ENCODE data around the gene TMEFF2. TPM values are rescaled to one million over a fixed set of nuclear protein-coding genes. Genes with fewer than 3 reads are reported as not detected.

Gene TMEFF2
- total RNA-seq, 2 donors from 2014 or later: 0.24 to 0.37 TPM

GRCh38 chr2:191950132-191950874 is 244.4 kb downstream of the TMEFF2 start:
- Histone ChIP-seq H3K27ac (no peak overlapping the region), H3K36me3 (no peaks in the 10 kb centered on the region), H3K9ac (ENCODE audit: low read depth in 2 of 2, low read length in 2 of 2) (no peak overlapping the region), H3K9me3 (no peaks in the 10 kb centered on the region), H3K4me1 (no peaks in the 10 kb centered on the region), H3K4me3 (no peak overlapping the region), H3K27me3 (no peaks in the 10 kb centered on the region)
- intact Hi-C loops (cut with DNase I): no loop called here
- TF ChIP-seq, protein P1, sequence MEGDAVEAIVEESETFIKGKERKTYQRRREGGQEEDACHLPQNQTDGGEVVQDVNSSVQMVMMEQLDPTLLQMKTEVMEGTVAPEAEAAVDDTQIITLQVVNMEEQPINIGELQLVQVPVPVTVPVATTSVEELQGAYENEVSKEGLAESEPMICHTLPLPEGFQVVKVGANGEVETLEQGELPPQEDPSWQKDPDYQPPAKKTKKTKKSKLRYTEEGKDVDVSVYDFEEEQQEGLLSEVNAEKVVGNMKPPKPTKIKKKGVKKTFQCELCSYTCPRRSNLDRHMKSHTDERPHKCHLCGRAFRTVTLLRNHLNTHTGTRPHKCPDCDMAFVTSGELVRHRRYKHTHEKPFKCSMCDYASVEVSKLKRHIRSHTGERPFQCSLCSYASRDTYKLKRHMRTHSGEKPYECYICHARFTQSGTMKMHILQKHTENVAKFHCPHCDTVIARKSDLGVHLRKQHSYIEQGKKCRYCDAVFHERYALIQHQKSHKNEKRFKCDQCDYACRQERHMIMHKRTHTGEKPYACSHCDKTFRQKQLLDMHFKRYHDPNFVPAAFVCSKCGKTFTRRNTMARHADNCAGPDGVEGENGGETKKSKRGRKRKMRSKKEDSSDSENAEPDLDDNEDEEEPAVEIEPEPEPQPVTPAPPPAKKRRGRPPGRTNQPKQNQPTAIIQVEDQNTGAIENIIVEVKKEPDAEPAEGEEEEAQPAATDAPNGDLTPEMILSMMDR (IDR thresholded peaks at IDR 0.05): no peak
- DNase-seq: no peak

DNA sequence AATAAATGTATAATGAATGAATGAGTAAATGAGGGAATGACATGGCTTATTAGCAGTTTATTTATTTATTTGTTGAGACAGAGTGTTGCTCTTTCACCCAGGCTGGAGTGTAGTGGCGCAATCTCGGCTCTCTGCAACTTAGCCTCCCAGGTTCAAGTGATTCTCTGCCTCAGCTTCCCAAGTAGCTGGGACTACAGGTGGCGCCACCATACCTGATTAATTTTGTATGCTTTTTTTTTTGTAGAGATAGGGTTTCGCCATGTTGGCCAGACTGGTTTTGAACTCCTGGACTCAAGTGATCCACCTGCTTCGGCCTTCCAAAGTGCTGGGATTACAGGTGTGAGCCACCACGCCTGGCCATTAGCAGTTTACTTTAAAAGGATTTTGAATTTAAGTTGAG is 247.5 kb downstream of the TMEFF2 start:
- no peak overlapping the region for H3K27ac ChIP-seq
- intact Hi-C loops (cut with DNase I): no loop called here

GRCh38 chr2:191946471-191947182 is 248.1 kb downstream of the TMEFF2 start:
- H3K4me1 ChIP-seq: no peaks in the 10 kb centered on the region
- TF ChIP-seq, protein P1 (IDR thresholded peaks at IDR 0.05): no peak
- H3K9ac ChIP-seq (ENCODE audit: low read depth in 2 of 2, low read length in 2 of 2): no peak overlapping the region
- intact Hi-C loops (cut with DNase I): no loop called here
- H3K27ac ChIP-seq: no peak overlapping the region
- H3K27me3 ChIP-seq: no peaks in the 10 kb centered on the region
- no peak overlapping the region for H3K4me3 ChIP-seq
- no peaks in the 10 kb centered on the region for H3K9me3 ChIP-seq
- DNase-seq: no peak
- no peaks in the 10 kb centered on the region for H3K36me3 ChIP-seq

More for the DNA sequence above, 247.5 kb downstream of the TMEFF2 start:
- no peaks in the 10 kb centered on the region for H3K4me1 ChIP-seq
- no peak overlapping the region for H3K4me3 ChIP-seq
- TF ChIP-seq, protein P1 (IDR thresholded peaks at IDR 0.05): no peak
- no peak overlapping the region for H3K9ac ChIP-seq (ENCODE audit: low read depth in 2 of 2, low read length in 2 of 2)
- no peaks in the 10 kb centered on the region for H3K27me3 ChIP-seq
- no peak for DNase-seq
- H3K9me3 ChIP-seq: no peaks in the 10 kb centered on the region
- H3K36me3 ChIP-seq: no peaks in the 10 kb centered on the region

- Histone ChIP-seq H3K4me1 (no peaks in the 10 kb centered on the region), H3K27ac (no peak overlapping the region), H3K9ac (ENCODE audit: low read depth in 2 of 2, low read length in 2 of 2) (no peak overlapping the region), H3K27me3 (no peaks in the 10 kb centered on the region), H3K36me3 (no peaks in the 10 kb centered on the region), H3K4me3 (no peak overlapping the region), H3K9me3 (no peaks in the 10 kb centered on the region)
- intact Hi-C loops (cut with DNase I): no loop called here
- TF ChIP-seq, protein P1 (IDR thresholded peaks at IDR 0.05): no peak
- no peak for DNase-seq
Measured at GRCh38 chr2:191945623-191946022, 249.1 kb downstream of the TMEFF2 start.

DNA sequence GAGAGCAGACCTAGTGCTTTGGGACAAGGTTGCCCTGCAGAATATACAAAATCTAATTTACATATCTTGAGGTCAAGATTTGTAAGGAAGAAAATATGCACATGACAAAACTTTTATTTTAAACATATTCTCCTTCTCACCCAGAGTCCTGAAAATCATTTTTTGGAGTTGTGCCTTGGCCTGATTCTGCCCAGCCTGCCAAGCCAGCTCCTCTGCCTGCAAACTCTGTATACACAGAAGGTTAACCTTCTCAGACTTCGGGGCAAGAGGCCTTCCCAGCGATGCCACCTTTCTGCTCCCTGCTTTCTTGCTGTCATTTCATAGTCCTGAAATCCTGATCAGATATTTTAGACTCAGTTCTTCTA is 252.0 kb downstream of the TMEFF2 start:
- DNase-seq: no peak
- no peak overlapping the region for H3K4me3 ChIP-seq
- H3K4me1 ChIP-seq: no peaks in the 10 kb centered on the region
- no peak overlapping the region for H3K27ac ChIP-seq
- no peaks in the 10 kb centered on the region for H3K27me3 ChIP-seq
- TF ChIP-seq, protein P1 (IDR thresholded peaks at IDR 0.05): no peak
- H3K36me3 ChIP-seq: no peaks in the 10 kb centered on the region
- intact Hi-C loops (cut with DNase I): no loop called here
- H3K9ac ChIP-seq (ENCODE audit: low read depth in 2 of 2, low read length in 2 of 2): no peak overlapping the region
- no peaks in the 10 kb centered on the region for H3K9me3 ChIP-seq

Data from colonic mucosa (tissue), 4 donors.